Tibial nerve (tissue), 3 donors: ENCODE results near the gene SPTBN5.

Experiments
- POLR2A ChIP-seq, 2 donors: fragments of 450-650 bp; IDR thresholded peaks; one replicate each; pipeline ENCODE4 v1.6.1; 2017; ENCODE audit warnings: antibody characterized with exemption in 2 of 2, mild to moderate bottlenecking in 2 of 2, moderate library complexity in 2 of 2
- TF ChIP-seq, protein P1 (sequence below), 5 experiments: fragments of 200-600 bp in 3 of 5; fragments of 450-650 bp in 2 of 5; sonication (generic) in 3 of 5; IDR thresholded peaks; one replicate each; pipeline ENCODE4 v1.5.1; 2016 to 2019; ENCODE audit warnings: antibody characterized with exemption in 5 of 5, mild to moderate bottlenecking in 3 of 5, moderate library complexity in 2 of 5

DNA sequence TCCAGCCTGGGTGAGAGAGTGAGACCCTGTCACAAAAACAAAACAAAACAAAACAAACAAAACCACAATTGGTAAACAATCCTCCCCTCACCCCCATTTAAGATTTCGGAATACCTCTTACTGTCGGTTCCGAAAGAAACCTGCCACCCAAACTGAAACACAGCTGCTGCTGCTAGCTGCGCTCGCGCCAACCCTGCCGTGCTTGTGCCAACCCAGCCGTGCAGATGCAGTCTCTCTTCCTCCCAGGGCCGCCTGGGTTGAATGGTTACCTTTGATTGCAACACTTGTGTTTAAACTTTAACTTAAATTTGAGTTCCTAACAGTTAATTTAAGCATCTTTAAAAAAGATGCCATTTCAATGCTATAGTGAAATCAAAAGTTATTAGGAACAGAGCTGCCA is 28.5 kb upstream of the SPTBN5 start:
- TF ChIP-seq, protein P1, sequence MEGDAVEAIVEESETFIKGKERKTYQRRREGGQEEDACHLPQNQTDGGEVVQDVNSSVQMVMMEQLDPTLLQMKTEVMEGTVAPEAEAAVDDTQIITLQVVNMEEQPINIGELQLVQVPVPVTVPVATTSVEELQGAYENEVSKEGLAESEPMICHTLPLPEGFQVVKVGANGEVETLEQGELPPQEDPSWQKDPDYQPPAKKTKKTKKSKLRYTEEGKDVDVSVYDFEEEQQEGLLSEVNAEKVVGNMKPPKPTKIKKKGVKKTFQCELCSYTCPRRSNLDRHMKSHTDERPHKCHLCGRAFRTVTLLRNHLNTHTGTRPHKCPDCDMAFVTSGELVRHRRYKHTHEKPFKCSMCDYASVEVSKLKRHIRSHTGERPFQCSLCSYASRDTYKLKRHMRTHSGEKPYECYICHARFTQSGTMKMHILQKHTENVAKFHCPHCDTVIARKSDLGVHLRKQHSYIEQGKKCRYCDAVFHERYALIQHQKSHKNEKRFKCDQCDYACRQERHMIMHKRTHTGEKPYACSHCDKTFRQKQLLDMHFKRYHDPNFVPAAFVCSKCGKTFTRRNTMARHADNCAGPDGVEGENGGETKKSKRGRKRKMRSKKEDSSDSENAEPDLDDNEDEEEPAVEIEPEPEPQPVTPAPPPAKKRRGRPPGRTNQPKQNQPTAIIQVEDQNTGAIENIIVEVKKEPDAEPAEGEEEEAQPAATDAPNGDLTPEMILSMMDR (IDR thresholded peaks at IDR 0.05): no peak
- no peak for TF ChIP-seq POLR2A (IDR thresholded peaks at IDR 0.05)
